H1 (cell line): Measurements from ENCODE around the gene ANXA2. TPM values are rescaled to one million over a fixed set of nuclear protein-coding genes. Genes with fewer than 3 reads are reported as not detected.

ENCODE experiments used
- CTCF ChIA-PET: fragments of 300-600 bp; sonication (Branson Sonifier 250); formaldehyde crosslinking; loops from one replicate; lab custom pipeline; 2021; ENCODE audit not compliant: partially characterized antibody; lab: Charles Lee
- POLR2A ChIA-PET: fragments of 300-600 bp; sonication (Branson Sonifier 250); formaldehyde crosslinking; loops from one replicate; lab custom pipeline; 2021; ENCODE audit warnings: inconsistent platforms; ENCODE audit not compliant: partially characterized antibody; lab: Charles Lee
- DNase-seq, 2 experiments: peaks; one replicate each; pipeline versions ENCODE4 v3.0.0 to v3.0.0-alpha.2; 2010 to 2022; ENCODE audit warnings: low spot score in 2 of 2, low read depth in 1 of 2, mixed read lengths in 1 of 2
- FAIRE-seq: peaks from 2 replicates; lab custom pipeline; 2011; peaks lifted over from hg19 to GRCh38; lab: Jason Lieb, UNC
- H2AFZ ChIP-seq: 2 replicates; pipeline ENCODE4 v1.8.1; 2012; ENCODE audit warnings: low read length, inconsistent platforms
- H2AK5ac ChIP-seq: 2 replicates; pipeline ENCODE4 v1.6.1; 2013; ENCODE audit warnings: low read depth, low read length
- H2BK120ac ChIP-seq: replicated peaks from 2 replicates; pipeline ENCODE3; 2013; ENCODE audit warnings: low read depth, low read length, inconsistent platforms
- H2BK12ac ChIP-seq: 2 replicates; pipeline ENCODE4 v1.6.1; 2013; ENCODE audit warnings: low read depth, low read length
- H2BK15ac ChIP-seq: 2 replicates; pipeline ENCODE4 v1.6.1; 2013; ENCODE audit warnings: low read length
- H2BK20ac ChIP-seq: 2 replicates; pipeline ENCODE4 v1.6.1; 2013; ENCODE audit warnings: low read length
- H2BK5ac ChIP-seq: 2 replicates; pipeline ENCODE4 v1.6.1; 2013; ENCODE audit warnings: low read depth, low read length
- H3K14ac ChIP-seq: 2 replicates; pipeline ENCODE4 v1.6.1; 2013; ENCODE audit warnings: inconsistent platforms; ENCODE audit not compliant: insufficient read length
- H3K18ac ChIP-seq: 2 replicates; pipeline ENCODE4 v1.6.1; 2013; ENCODE audit warnings: low read length; ENCODE audit errors: extremely low read depth
- H3K23ac ChIP-seq: 2 replicates; pipeline ENCODE4 v1.6.1; 2013; ENCODE audit warnings: inconsistent platforms; ENCODE audit not compliant: insufficient read length
- H3K23me2 ChIP-seq: 2 replicates; pipeline ENCODE4 v1.6.1; 2013; ENCODE audit warnings: low read depth, low read length
- H3K27ac ChIP-seq: 2 replicates; pipeline ENCODE4 v1.6.1; 2011; ENCODE audit warnings: low read depth, low read length, inconsistent platforms
- H3K27me3 ChIP-seq, 4 experiments: replicated peaks in 1 of 4; 1 replicate in 1 of 4; 2 replicates in 3 of 4; pipeline versions ENCODE4 v1.6.1 to v1.8.1; 2011 to 2013; ENCODE audit warnings: low read length in 3 of 4, mild to moderate bottlenecking in 3 of 4, inconsistent platforms in 2 of 4, mixed read lengths in 2 of 4, moderate library complexity in 1 of 4; ENCODE audit not compliant: control insufficient read depth in 3 of 4, insufficient read depth in 3 of 4; ENCODE audit errors: extremely low read depth in 1 of 4
- H3K36me3 ChIP-seq, 4 experiments: 2 replicates each; pipeline versions ENCODE4 v1.6.1 to v1.8.1; 2011 to 2013; ENCODE audit warnings: mild to moderate bottlenecking in 4 of 4, low read length in 3 of 4, moderate library complexity in 2 of 4, control low read depth in 1 of 4, inconsistent platforms in 1 of 4; ENCODE audit not compliant: insufficient read depth in 4 of 4, control insufficient read depth in 2 of 4
- H3K4ac ChIP-seq: replicated peaks from 2 replicates; pipeline ENCODE3; 2013; ENCODE audit warnings: low read length, low read depth, mixed read lengths, inconsistent platforms; ENCODE audit not compliant: insufficient read length
- H3K4me1 ChIP-seq, 4 experiments: replicated peaks in 1 of 4; 1 replicate in 1 of 4; 2 replicates in 3 of 4; pipeline versions ENCODE4 v1.6.1 to v1.8.1; 2011 to 2013; ENCODE audit warnings: low read length in 3 of 4, inconsistent platforms in 2 of 4, mixed read lengths in 1 of 4; ENCODE audit not compliant: insufficient read depth in 4 of 4, control insufficient read depth in 3 of 4
- H3K4me2 ChIP-seq, 2 experiments: 2 replicates each; pipeline versions ENCODE4 v1.6.1 to v1.8.1; 2011 to 2013; ENCODE audit warnings: low read depth in 2 of 2, low read length in 2 of 2, control low read depth in 1 of 2, inconsistent platforms in 1 of 2, mild to moderate bottlenecking in 1 of 2; ENCODE audit not compliant: insufficient read depth in 1 of 2
- H3K4me3 ChIP-seq, 4 experiments: fragments of 200-600, 300-600 bp in 1 of 4; sonication (generic), shearing (Covaris generic), sonication (Bioruptor Twin) in 1 of 4; 2 replicates each; pipeline versions ENCODE4 v1.5.1 to v1.8.1; 2011 to 2016; ENCODE audit warnings: low read length in 4 of 4, low read depth in 3 of 4, control low read depth in 2 of 4, inconsistent platforms in 2 of 4, mild to moderate bottlenecking in 2 of 4, mixed read lengths in 1 of 4, moderate library complexity in 1 of 4; ENCODE audit not compliant: insufficient read depth in 2 of 4; ENCODE audit errors: extremely low read depth in 1 of 4
- H3K56ac ChIP-seq: replicated peaks from 2 replicates; pipeline ENCODE3; 2013; ENCODE audit warnings: low read depth, mild to moderate bottlenecking, mixed read lengths, low read length, inconsistent platforms; ENCODE audit not compliant: insufficient read length
- H3K79me1 ChIP-seq: 2 replicates; pipeline ENCODE4 v1.6.1; 2013; ENCODE audit warnings: low read depth, low read length, control low read depth
- H3K79me2 ChIP-seq, 2 experiments: 2 replicates each; pipeline versions ENCODE4 v1.6.1 to v1.8.1; 2012 to 2013; ENCODE audit warnings: low read length in 2 of 2, mild to moderate bottlenecking in 2 of 2, inconsistent platforms in 1 of 2; ENCODE audit not compliant: insufficient read depth in 2 of 2, control insufficient read depth in 1 of 2
- H3K9ac ChIP-seq, 4 experiments: replicated peaks in 1 of 4; 1 replicate in 1 of 4; 2 replicates in 3 of 4; pipeline versions ENCODE4 v1.6.1 to v1.8.1; 2011 to 2013; ENCODE audit warnings: low read depth in 3 of 4, low read length in 3 of 4, control low read depth in 2 of 4, mild to moderate bottlenecking in 2 of 4, moderate library complexity in 2 of 4, inconsistent platforms in 1 of 4; ENCODE audit errors: extremely low read depth in 1 of 4
- H3K9me3 ChIP-seq, 2 experiments: 2 replicates each; pipeline versions ENCODE4 v1.6.1 to v1.8.1; 2012 to 2013; ENCODE audit warnings: mild to moderate bottlenecking in 2 of 2, moderate library complexity in 2 of 2, control low read depth in 1 of 2, inconsistent platforms in 1 of 2, low read depth in 1 of 2, low read length in 1 of 2, mixed read lengths in 1 of 2; ENCODE audit not compliant: insufficient read depth in 2 of 2
- H4K20me1 ChIP-seq, 2 experiments: replicated peaks in 1 of 2; 2 replicates each; pipeline versions ENCODE3 to v1.8.1; 2011 to 2013; ENCODE audit warnings: inconsistent platforms in 2 of 2, low read length in 2 of 2, mild to moderate bottlenecking in 1 of 2; ENCODE audit not compliant: insufficient read depth in 2 of 2, control insufficient read depth in 1 of 2
- H4K5ac ChIP-seq: 2 replicates; pipeline ENCODE4 v1.6.1; 2013; ENCODE audit warnings: low read length, low read depth, mixed read lengths, inconsistent platforms; ENCODE audit not compliant: insufficient read length
- H4K8ac ChIP-seq: 2 replicates; pipeline ENCODE4 v1.8.0; 2013; ENCODE audit warnings: mild to moderate bottlenecking, moderate library complexity, low read length, inconsistent platforms; ENCODE audit not compliant: insufficient read depth; ENCODE audit errors: extremely low read depth
- H4K91ac ChIP-seq: replicated peaks from 2 replicates; pipeline ENCODE3; 2013; ENCODE audit warnings: low read length, mixed read lengths, inconsistent platforms; ENCODE audit not compliant: insufficient read length
- CEBPB ChIP-seq: IDR thresholded peaks from 2 replicates; pipeline ENCODE4 v1.6.1; 2012; ENCODE audit warnings: low read depth, low read length
- EZH2 ChIP-seq: fragments of 200-600 bp; sonication (generic); IDR thresholded peaks from 2 replicates; pipeline ENCODE4 v1.7.1; 2012; ENCODE audit warnings: low read depth, mild to moderate bottlenecking, moderate library complexity, low read length, inconsistent platforms; ENCODE audit not compliant: severe bottlenecking
- HDAC2 ChIP-seq, 2 experiments: fragments of 300-600 bp in 1 of 2; sonication (generic) in 1 of 2; IDR thresholded peaks; 2 replicates each; pipeline ENCODE4 v1.6.1; 2011 to 2012; ENCODE audit warnings: low read depth in 2 of 2, low read length in 2 of 2, mild to moderate bottlenecking in 2 of 2, moderate library complexity in 2 of 2, borderline replicate concordance in 1 of 2, inconsistent platforms in 1 of 2
- JUN ChIP-seq: IDR thresholded peaks from 2 replicates; pipeline ENCODE4 v1.6.1; 2011; ENCODE audit warnings: low read depth, mild to moderate bottlenecking, improper control_type of control experiment, low read length
- JUND ChIP-seq: IDR thresholded peaks from 2 replicates; pipeline ENCODE4 v1.6.1; 2011; ENCODE audit warnings: mild to moderate bottlenecking, improper control_type of control experiment, low read length
- KDM1A ChIP-seq: fragments of 200-600, 300-600 bp; sonication (generic); IDR thresholded peaks from 2 replicates; pipeline ENCODE4 v1.7.1; 2016; ENCODE audit warnings: mild to moderate bottlenecking, low read length, borderline replicate concordance
- RNF2 ChIP-seq: fragments of 200-900, 300-1000 bp; sonication (generic); IDR thresholded peaks from 2 replicates; pipeline ENCODE4 v1.7.1; 2016; ENCODE audit warnings: borderline replicate concordance, low read depth, mild to moderate bottlenecking, antibody characterized with exemption, low read length; ENCODE audit not compliant: poor library complexity, severe bottlenecking; ENCODE audit errors: missing control alignments
- RXRA ChIP-seq: IDR thresholded peaks from 2 replicates; pipeline ENCODE4 v1.6.1; 2011; ENCODE audit warnings: low read depth, mild to moderate bottlenecking, low read length, moderate library complexity; ENCODE audit not compliant: insufficient read depth
- SP1 ChIP-seq: IDR thresholded peaks from 2 replicates; pipeline ENCODE4 v1.6.1; 2011; ENCODE audit warnings: low read depth, low read length
- SRF ChIP-seq: IDR thresholded peaks from 2 replicates; pipeline ENCODE4 v1.6.1; 2011; ENCODE audit warnings: mild to moderate bottlenecking, low read depth, low read length, moderate library complexity
- TCF12 ChIP-seq: IDR thresholded peaks from 2 replicates; pipeline ENCODE4 v1.6.1; 2011; ENCODE audit warnings: low read depth, mild to moderate bottlenecking, low read length
- WGBS, 2 experiments: shearing (Covaris generic) in 1 of 2; methylation state at CpG; one replicate each; pipeline versions ENCODE4 v1.1.6 to v1.1.7; 2013 to 2015; ENCODE audit warnings: low lambda C conversion rate in 2 of 2, mixed read lengths in 2 of 2, inconsistent platforms in 1 of 2, low coverage in 1 of 2, missing lambda C conversion rate in 1 of 2; ENCODE audit not compliant: insufficient replicate concordance in 2 of 2, insufficient coverage in 1 of 2, insufficient read length in 1 of 2; ENCODE audit errors: extremely low coverage in 1 of 2, missing lambda C conversion rate in 1 of 2; 5-methylcytosine and 5-hydroxymethylcytosine counted together
- polyA plus RNA-seq, 7 experiments: library from polyadenylated mRNA; depleted of rRNA in 3 of 7; stranded (reverse) in 5 of 7; unstranded in 2 of 7; fragments of >200 nt in 5 of 7; fragments of 200-250 nt in 2 of 7; gene quantifications; 1 replicate in 5 of 7; 2 replicates in 1 of 7; 4 replicates in 1 of 7; pipeline versions ENCODE4 v1.2.1 to v1.2.3, GENCODE V29; 2011 to 2013; ENCODE audit warnings: missing spikeins in 2 of 7, mixed read lengths in 2 of 7
- total RNA-seq: library from RNA; stranded (reverse); fragmentation: NEBNext Ultra II Directional; extraction: Animal tissue kit (Norgen Biotek cat#: 25700); gene quantifications from 2 replicates; pipeline ENCODE4 v1.2.1, GENCODE V29; 2021

ANXA2 gene
- total and polyA plus RNA-seq, 2 of the 8 experiments (the other 6 are each of a cell fraction or from before 2014, with no cell fraction given): 178 to 217 TPM

DNA sequence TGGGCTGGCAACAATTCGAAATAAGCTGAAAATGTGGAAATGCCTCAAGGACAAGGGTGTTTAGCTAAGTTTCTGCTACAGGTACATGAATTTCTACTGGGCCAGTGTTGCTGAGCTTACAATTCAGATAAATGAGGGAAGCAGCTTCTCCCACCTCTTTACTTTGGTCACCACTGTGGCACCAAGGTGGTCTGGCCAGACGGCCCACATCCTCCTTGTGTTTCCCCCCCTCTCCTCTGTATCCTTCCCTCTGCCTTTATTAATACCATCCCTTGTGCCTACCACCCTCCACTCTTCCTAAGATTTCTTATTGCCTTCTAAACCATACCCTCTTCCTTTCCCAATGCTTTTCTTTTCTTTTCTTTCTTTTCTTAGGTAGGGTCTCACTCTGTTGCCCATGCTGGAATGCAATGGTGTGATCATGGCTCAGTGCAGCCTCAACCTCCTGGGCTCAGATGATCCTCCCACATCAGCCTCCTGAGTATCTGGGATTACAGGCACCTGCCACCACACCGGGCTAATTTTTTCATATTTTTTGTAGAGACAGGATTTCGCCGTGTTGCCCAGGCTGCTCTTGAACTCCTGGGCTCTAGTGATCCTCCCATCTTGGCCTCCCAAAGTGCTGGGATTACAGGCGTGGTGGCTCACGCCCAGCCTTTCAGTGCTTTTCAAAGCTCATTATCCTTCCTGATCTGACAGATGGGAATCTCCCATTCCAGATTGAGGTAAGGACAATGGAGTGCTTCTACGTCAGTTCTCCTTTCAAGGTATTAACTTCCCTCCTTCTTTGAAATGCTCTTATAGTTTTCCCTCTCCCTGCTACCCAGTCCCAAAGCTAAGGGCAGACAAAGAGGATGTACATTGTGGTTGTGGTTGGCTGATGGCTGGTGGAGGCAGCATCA, 14.8 kb downstream of the ANXA2 start:
- Histone ChIP-seq H2BK20ac (no peak overlapping the region), H3K4ac (no peak overlapping the region), H3K79me2 (peaks cover 0 to 7% of the 10 kb centered on the region in 2 experiments; a peak in 2 of 4 replicates), H4K5ac (no peak overlapping the region), H3K18ac (no peak overlapping the region), H4K8ac (no peak overlapping the region), H3K4me1 (no peaks in the 10 kb centered on the region), H3K23ac (no peak overlapping the region), H3K36me3 (peaks cover 0 to 14% (median 2%) of the 10 kb centered on the region in 4 experiments; a peak in 5 of 8 replicates), H2BK12ac (no peak overlapping the region), H3K27me3 (no peaks in the 10 kb centered on the region), H2BK15ac (no peak overlapping the region), H3K27ac (no peak overlapping the region), H3K56ac (no peak overlapping the region), H3K9me3 (no peaks in the 10 kb centered on the region), H2BK5ac (no peak overlapping the region), H4K91ac (no peak overlapping the region), H3K4me3 (no peak overlapping the region), H3K14ac (no peak overlapping the region), H2AK5ac (no peak overlapping the region), H3K79me1 (no peaks in the 10 kb centered on the region), H3K9ac (no peak overlapping the region), H3K4me2 (no peak overlapping the region), H2AFZ (no peak overlapping the region), H4K20me1 (peaks cover 0 to 2% of the 10 kb centered on the region in 2 experiments), H2BK120ac (no peak overlapping the region), H3K23me2 (no peaks in the 10 kb centered on the region)
- POLR2A ChIA-PET: interaction anchor here (0.9 to 2.2 kb wide), 4 partner anchors 8 to 16 kb away, joined by 3 to 6 read pairs (median 4); no protein-coding TSS in a partner anchor
- WGBS, 2 experiments: 86% methylated on average over 8 of the region's 8 CpGs; no CpG with 5 or more reads in 1 of the 2 experiments
- DNase-seq (no peak), FAIRE-seq (no peak)
- CTCF ChIA-PET: interaction anchor here (1.3 to 2.1 kb wide), 2 partner anchors 19 to 23 kb away, joined by 3 to 8 read pairs; no protein-coding TSS in a partner anchor
- TF ChIP-seq SP1: no peak
- no peak for TF ChIP-seq JUND
- TF ChIP-seq TCF12: no peak
- TF ChIP-seq JUN: no peak
- no peak for TF ChIP-seq RNF2
- no peak for TF ChIP-seq RXRA
- TF ChIP-seq KDM1A: no peak
- TF ChIP-seq CEBPB: no peak
- TF ChIP-seq SRF: no peak
- no peak for TF ChIP-seq HDAC2 (IDR thresholded peaks at IDR 0.05; ENCODE audit: borderline replicate concordance in 1 of 2, low read depth in 2 of 2, low read length in 2 of 2)
- TF ChIP-seq EZH2: no peak
